ENCODE results near the gene CSN2. TPM values are rescaled to one million over a fixed set of nuclear protein-coding genes. Genes with fewer than 3 reads are reported as not detected.

Gene CSN2
- total and polyA plus RNA-seq, 10 of the 15 experiments (the other 5 are each of a cell fraction or from before 2014, with no cell fraction given), result not detected

- no peak for FAIRE-seq
These were observed 9.1 kb upstream of the CSN2 start for GRCh38 chr4:69974631-69975030.

GRCh38 chr4:69970071-69970470, 4.5 kb upstream of the CSN2 start:
- H3K4me2 ChIP-seq (ENCODE audit: control insufficient read depth, insufficient read depth), result no peak overlapping the region
- WGBS (ENCODE audit: insufficient coverage, insufficient replicate concordance, low lambda C conversion rate, missing lambda C conversion rate), result 0% methylated on average over 1 of the region's 1 CpG
- no peak for FAIRE-seq
- H3K79me2 ChIP-seq (ENCODE audit: control insufficient read depth, insufficient read depth, low read length), result no peaks in the 10 kb centered on the region
- in situ Hi-C loops (cut with MboI), result no loop called here
- ChIA-PET POLR2A (no interaction called here), SMC1A (ENCODE audit: uncharacterized antibody, unreplicated experiment) (interaction anchor here (0.9 kb wide), 1 partner anchor 8 kb away, joined by 3 read pairs; no protein-coding TSS in a partner anchor), CTCF (no interaction called here), RAD21 (ENCODE audit: unreplicated experiment) (no interaction called here)
- H3K4me1 ChIP-seq (ENCODE audit: control insufficient read depth, insufficient read depth, low read length), result no peaks in the 10 kb centered on the region
- intact Hi-C loops (cut with micrococcal nuclease; ENCODE audit: unreplicated experiment), result no loop called here
- no peak overlapping the region for H3K9ac ChIP-seq (ENCODE audit: control insufficient read depth, insufficient read depth, low read length)
- no peaks in the 10 kb centered on the region for H4K20me1 ChIP-seq (ENCODE audit: control insufficient read depth, insufficient read depth)
- DNase-seq (ENCODE audit: low read depth, low spot score), result no peak
- no peaks in the 10 kb centered on the region for H3K27me3 ChIP-seq (replicated peaks in 1 of 2; ENCODE audit: control insufficient read depth in 2 of 2, insufficient read depth in 2 of 2, low read length in 1 of 2)
- no peak for ATAC-seq
- H3K27ac ChIP-seq (ENCODE audit: control insufficient read depth, insufficient read depth), result no peak overlapping the region
- TF ChIP-seq CHD1 (IDR thresholded peaks at IDR 0.05; ENCODE audit: low read depth, low read length) (no peak), RCOR1 (conservative IDR thresholded peaks at IDR 0.05; ENCODE audit: low read depth, low read length) (no peak), EED (IDR thresholded peaks at IDR 0.05; ENCODE audit: low read depth) (no peak)
- TF ChIP-seq, protein P1, sequence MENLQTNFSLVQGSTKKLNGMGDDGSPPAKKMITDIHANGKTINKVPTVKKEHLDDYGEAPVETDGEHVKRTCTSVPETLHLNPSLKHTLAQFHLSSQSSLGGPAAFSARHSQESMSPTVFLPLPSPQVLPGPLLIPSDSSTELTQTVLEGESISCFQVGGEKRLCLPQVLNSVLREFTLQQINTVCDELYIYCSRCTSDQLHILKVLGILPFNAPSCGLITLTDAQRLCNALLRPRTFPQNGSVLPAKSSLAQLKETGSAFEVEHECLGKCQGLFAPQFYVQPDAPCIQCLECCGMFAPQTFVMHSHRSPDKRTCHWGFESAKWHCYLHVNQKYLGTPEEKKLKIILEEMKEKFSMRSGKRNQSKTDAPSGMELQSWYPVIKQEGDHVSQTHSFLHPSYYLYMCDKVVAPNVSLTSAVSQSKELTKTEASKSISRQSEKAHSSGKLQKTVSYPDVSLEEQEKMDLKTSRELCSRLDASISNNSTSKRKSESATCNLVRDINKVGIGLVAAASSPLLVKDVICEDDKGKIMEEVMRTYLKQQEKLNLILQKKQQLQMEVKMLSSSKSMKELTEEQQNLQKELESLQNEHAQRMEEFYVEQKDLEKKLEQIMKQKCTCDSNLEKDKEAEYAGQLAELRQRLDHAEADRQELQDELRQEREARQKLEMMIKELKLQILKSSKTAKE (IDR thresholded peaks at IDR 0.05; ENCODE audit: low read depth, poor library complexity, severe bottlenecking), result no peak
- H2AFZ ChIP-seq (ENCODE audit: control insufficient read depth, low read depth, low read length), result no peak overlapping the region
- no peaks in the 10 kb centered on the region for H3K36me3 ChIP-seq (ENCODE audit: control insufficient read depth in 2 of 2, insufficient read depth in 2 of 2, low read length in 1 of 2)
- no TSS peak for BruUV-seq (replicated peaks)
- H3K4me3 ChIP-seq, result no peak overlapping the region
- H3K9me3 ChIP-seq (replicated peaks; ENCODE audit: control insufficient read depth, insufficient read depth, low read length), result no peaks in the 10 kb centered on the region

More at GRCh38 chr4:69974631-69975030, 9.1 kb upstream of the CSN2 start:
- Histone ChIP-seq H3K9me3 (replicated peaks; ENCODE audit: control insufficient read depth, insufficient read depth, low read length) (no peaks in the 10 kb centered on the region), H2AFZ (ENCODE audit: control insufficient read depth, low read depth, low read length) (no peak overlapping the region), H3K27ac (ENCODE audit: control insufficient read depth, insufficient read depth) (no peak overlapping the region), H3K27me3 (replicated peaks in 1 of 2; ENCODE audit: control insufficient read depth in 2 of 2, insufficient read depth in 2 of 2, low read length in 1 of 2) (no peaks in the 10 kb centered on the region), H3K4me3 (no peak overlapping the region), H3K79me2 (ENCODE audit: control insufficient read depth, insufficient read depth, low read length) (no peaks in the 10 kb centered on the region), H3K36me3 (ENCODE audit: control insufficient read depth in 2 of 2, insufficient read depth in 2 of 2, low read length in 1 of 2) (no peaks in the 10 kb centered on the region), H3K9ac (ENCODE audit: control insufficient read depth, insufficient read depth, low read length) (no peak overlapping the region), H4K20me1 (ENCODE audit: control insufficient read depth, insufficient read depth) (no peaks in the 10 kb centered on the region), H3K4me1 (ENCODE audit: control insufficient read depth, insufficient read depth, low read length) (no peaks in the 10 kb centered on the region), H3K4me2 (ENCODE audit: control insufficient read depth, insufficient read depth) (no peak overlapping the region)
- 25% methylated on average over 1 of the region's 1 CpG for WGBS (ENCODE audit: insufficient coverage, insufficient replicate concordance, low lambda C conversion rate, missing lambda C conversion rate)
- DNase-seq (ENCODE audit: low read depth, low spot score) (no peak), ATAC-seq (no peak)
- ChIA-PET CTCF (no interaction called here), POLR2A (no interaction called here), SMC1A (ENCODE audit: uncharacterized antibody, unreplicated experiment) (interaction anchor here (0.7 kb wide), 1 partner anchor 9 kb away, joined by 3 read pairs; the partner anchor contains the start of gene CSN2), RAD21 (ENCODE audit: unreplicated experiment) (no interaction called here)
- intact Hi-C loops (cut with micrococcal nuclease; ENCODE audit: unreplicated experiment) (no loop called here), in situ Hi-C loops (cut with MboI) (no loop called here)
- BruUV-seq (replicated peaks), result no TSS peak
- no peak for TF ChIP-seq BMI1 (IDR thresholded peaks at IDR 0.05; ENCODE audit: borderline replicate concordance)
- TF ChIP-seq SREBF1 (IDR thresholded peaks at IDR 0.05; ENCODE audit: low read length), result no peak
- TF ChIP-seq ZZZ3 (IDR thresholded peaks at IDR 0.05; ENCODE audit: control insufficient read depth, insufficient read length, low read depth), result no peak

Data from GM12878 (cell line).